Subcutaneous abdominal adipose tissue (tissue), 5 donors: ENCODE measurements around the gene RPIA.
"Not testable (repeated sequence)": the region's sequence is repeated elsewhere in the genome, so short reads cannot be mapped to it uniquely, and the experiment has no call there.

Experiments
- H3K27ac ChIP-seq: one replicate; pipeline ENCODE4 v1.7.0; 2013; ENCODE audit warnings: low read depth, mild to moderate bottlenecking, inconsistent platforms, low read length, moderate library complexity
- H3K27me3 ChIP-seq, 5 donors: one replicate each; pipeline ENCODE4 v1.7.0; 2013; ENCODE audit warnings: low read length in 5 of 5, inconsistent platforms in 1 of 5; ENCODE audit not compliant: control insufficient read depth in 5 of 5, insufficient read depth in 4 of 5
- H3K36me3 ChIP-seq, 5 donors: one replicate each; pipeline ENCODE4 v1.7.0; 2013; ENCODE audit warnings: low read length in 5 of 5; ENCODE audit not compliant: control insufficient read depth in 5 of 5, insufficient read depth in 5 of 5
- H3K4me1 ChIP-seq, 5 donors: one replicate each; pipeline ENCODE4 v1.7.0; 2013; ENCODE audit warnings: low read length in 5 of 5, mild to moderate bottlenecking in 3 of 5, moderate library complexity in 1 of 5; ENCODE audit not compliant: control insufficient read depth in 5 of 5, insufficient read depth in 5 of 5
- H3K4me3 ChIP-seq, 5 donors: one replicate each; pipeline ENCODE4 v1.7.0; 2013; ENCODE audit warnings: low read length in 5 of 5, low read depth in 1 of 5
- H3K9ac ChIP-seq, 5 donors: one replicate each; pipeline ENCODE4 v1.7.0; 2013; ENCODE audit warnings: low read length in 5 of 5, mild to moderate bottlenecking in 4 of 5, moderate library complexity in 3 of 5
- H3K9me3 ChIP-seq, 5 donors: one replicate each; pipeline ENCODE4 v1.7.0; 2013; ENCODE audit warnings: low read length in 5 of 5; ENCODE audit not compliant: control insufficient read depth in 5 of 5
- donor health status: healthy.
- donor health status: healthy.
- donor health status: healthy.
- donor health status: healthy.
- donor health status: healthy.

Gene RPIA

DNA sequence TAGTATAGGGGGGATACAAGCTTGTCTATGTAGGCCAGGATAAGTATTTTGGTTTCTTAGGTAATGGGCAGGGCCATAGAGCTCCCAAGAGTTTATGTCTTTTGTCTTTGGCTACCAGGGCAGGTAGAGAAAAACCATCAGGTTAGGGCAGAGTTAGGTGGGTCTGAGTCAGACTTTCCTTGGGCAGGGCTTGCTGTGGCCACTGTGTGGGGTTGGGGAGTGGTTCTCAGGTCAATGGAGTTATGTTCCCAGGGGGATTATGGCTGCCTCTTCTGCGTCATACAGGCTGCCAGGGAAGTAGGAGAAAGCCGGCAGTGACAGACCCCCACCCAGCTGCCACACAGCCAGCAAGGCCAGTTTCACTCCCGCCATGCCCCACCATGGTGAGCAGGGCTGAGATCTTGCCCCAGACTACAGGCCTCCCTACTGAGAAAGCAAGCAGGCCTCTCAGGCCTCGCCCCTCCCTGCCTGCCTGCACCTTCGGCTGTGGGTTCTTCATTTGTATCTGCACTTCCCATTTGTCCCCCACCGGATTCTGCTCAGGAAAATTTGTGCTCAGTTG is 55.5 kb downstream of the RPIA start:
- Histone ChIP-seq H3K27me3 (no peaks in the 10 kb centered on the region), H3K36me3 (peaks cover 52 to 74% (median 63%) of the 10 kb centered on the region in 5 donors), H3K4me1 (no peaks in the 10 kb centered on the region), H3K9ac (no peak overlapping the region), H3K27ac (no peak overlapping the region), H3K9me3 (peaks cover 0 to 6% (median 0%) of the 10 kb centered on the region in 5 donors), H3K4me3 (no peak overlapping the region)

GRCh38 chr2:88747990-88748389 is 56.5 kb downstream of the RPIA start:
- H3K4me1 ChIP-seq, result no peaks in the 10 kb centered on the region
- H3K27ac ChIP-seq, result no peak overlapping the region
- H3K9ac ChIP-seq, result no peak overlapping the region
- peaks cover 0 to 6% (median 0%) of the 10 kb centered on the region in 5 donors for H3K9me3 ChIP-seq
- no peak overlapping the region for H3K4me3 ChIP-seq
- H3K36me3 ChIP-seq, result peaks cover 50 to 81% (median 66%) of the 10 kb centered on the region in 5 donors
- no peaks in the 10 kb centered on the region for H3K27me3 ChIP-seq

- no peaks in the 10 kb centered on the region for H3K27me3 ChIP-seq
- H3K9ac ChIP-seq, result no peak overlapping the region
- H3K27ac ChIP-seq, result no peak overlapping the region
- no peaks in the 10 kb centered on the region for H3K4me1 ChIP-seq
- H3K36me3 ChIP-seq, result peaks cover 32 to 85% (median 68%) of the 10 kb centered on the region in 5 donors
- no peak overlapping the region for H3K4me3 ChIP-seq
- H3K9me3 ChIP-seq, result no peaks in the 10 kb centered on the region
Measured at GRCh38 chr2:88751768-88752167, 60.3 kb downstream of the RPIA start.

- H3K36me3 ChIP-seq, result peaks cover 25 to 63% (median 46%) of the 10 kb centered on the region in 5 donors
- H3K27ac ChIP-seq, result no peak overlapping the region
- H3K4me1 ChIP-seq, result no peaks in the 10 kb centered on the region
- no peaks in the 10 kb centered on the region for H3K27me3 ChIP-seq
- H3K9me3 ChIP-seq, result peaks cover 0 to 10% (median 6%) of the 10 kb centered on the region in 5 donors
- H3K4me3 ChIP-seq, result no peak overlapping the region
- no peak overlapping the region for H3K9ac ChIP-seq
Measured at GRCh38 chr2:88753833-88754584, 62.5 kb downstream of the RPIA start.

DNA sequence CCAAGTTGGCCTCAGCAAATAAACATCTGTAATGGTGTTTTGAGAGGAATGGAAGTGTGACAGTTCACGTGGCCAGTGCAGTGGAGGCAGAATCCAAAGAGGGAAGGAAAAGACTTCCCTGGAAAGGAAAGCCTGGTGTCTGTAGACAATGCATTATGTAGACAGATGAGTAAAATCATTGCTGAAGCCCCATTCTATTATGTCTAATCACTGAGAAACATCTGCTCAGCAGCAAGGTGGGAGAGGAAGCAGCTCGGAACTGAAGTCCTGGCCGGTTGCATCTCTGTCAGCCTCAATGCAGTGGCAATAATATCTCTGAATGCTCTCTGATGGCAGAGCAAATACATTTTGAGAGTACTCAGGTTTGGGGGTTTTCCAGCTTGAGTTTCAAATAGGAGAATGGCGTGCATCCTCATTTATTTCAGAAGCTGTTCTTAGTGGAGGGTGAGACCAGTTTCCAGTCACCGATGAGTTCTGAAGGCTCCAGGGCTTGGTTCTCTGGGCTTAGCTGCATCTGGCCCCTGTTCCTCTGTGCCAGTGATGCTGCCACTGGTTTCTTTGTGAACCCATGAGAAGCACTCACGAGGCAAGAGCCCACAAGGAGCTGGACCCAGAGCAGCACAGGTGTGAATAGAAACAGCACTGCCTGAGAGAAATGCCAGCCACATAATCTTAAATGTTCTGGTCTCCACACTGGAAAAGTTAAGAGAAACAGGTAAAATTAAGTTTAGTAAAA is 63.3 kb downstream of the RPIA start:
- Histone ChIP-seq H3K4me1 (no peaks in the 10 kb centered on the region), H3K36me3 (peaks cover 21 to 55% (median 39%) of the 10 kb centered on the region in 5 donors), H3K27me3 (no peaks in the 10 kb centered on the region), H3K9me3 (peaks cover 0 to 14% (median 6%) of the 10 kb centered on the region in 5 donors), H3K27ac (no peak overlapping the region), H3K4me3 (no peak overlapping the region), H3K9ac (no peak overlapping the region)

DNA sequence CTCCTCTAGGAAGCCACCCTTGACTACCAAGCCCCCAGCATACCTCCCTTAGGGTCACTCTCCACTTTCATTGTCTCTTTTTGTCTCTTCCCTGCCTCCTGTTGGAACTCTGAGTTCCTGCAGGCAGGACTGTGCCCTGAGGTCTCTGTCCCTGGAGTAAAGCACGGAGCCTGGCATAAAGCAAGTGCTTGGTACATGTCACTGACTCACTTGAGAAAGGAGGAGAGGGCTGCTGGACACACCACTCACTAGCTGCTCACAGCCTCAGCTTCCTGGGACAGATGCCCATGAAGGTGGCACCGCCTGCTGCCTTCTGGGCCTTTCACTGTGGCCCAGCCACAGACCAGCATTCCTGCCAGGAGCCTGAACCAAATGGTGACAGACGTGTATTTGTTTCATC is 64.4 kb downstream of the RPIA start:
- Histone ChIP-seq H3K36me3 (peaks cover 13 to 47% (median 30%) of the 10 kb centered on the region in 5 donors), H3K27ac (no peak overlapping the region), H3K27me3 (no peaks in the 10 kb centered on the region), H3K4me3 (no peak overlapping the region), H3K4me1 (no peaks in the 10 kb centered on the region), H3K9ac (no peak overlapping the region), H3K9me3 (peaks cover 0 to 14% (median 6%) of the 10 kb centered on the region in 5 donors)

DNA sequence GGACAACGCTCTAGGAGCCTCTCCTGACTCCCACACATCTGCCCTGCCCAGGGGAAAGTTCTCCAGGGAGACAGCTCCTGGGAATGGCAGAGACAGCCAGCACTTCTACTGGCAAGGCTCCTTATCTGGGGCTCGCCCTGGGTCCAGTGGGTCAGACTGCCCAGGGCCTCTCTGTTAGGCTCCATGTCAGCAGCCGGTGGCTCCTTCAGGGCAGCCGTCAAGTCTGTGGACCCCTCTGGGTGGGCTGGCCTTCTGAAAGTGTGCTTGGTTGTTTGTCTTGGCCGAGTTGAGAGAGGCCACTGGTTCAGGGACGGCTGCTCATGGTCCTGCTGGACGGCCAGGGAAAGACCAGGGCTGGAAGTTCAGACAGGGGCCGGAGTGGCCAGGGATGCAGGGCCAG is 65.6 kb downstream of the RPIA start:
- no peak overlapping the region for H3K27ac ChIP-seq
- no peaks in the 10 kb centered on the region for H3K27me3 ChIP-seq
- H3K4me1 ChIP-seq, result no peaks in the 10 kb centered on the region
- H3K36me3 ChIP-seq, result peaks cover 1 to 36% (median 18%) of the 10 kb centered on the region in 5 donors
- no peak overlapping the region for H3K9ac ChIP-seq
- peaks cover 0 to 14% (median 6%) of the 10 kb centered on the region in 5 donors for H3K9me3 ChIP-seq
- no peak overlapping the region for H3K4me3 ChIP-seq

DNA sequence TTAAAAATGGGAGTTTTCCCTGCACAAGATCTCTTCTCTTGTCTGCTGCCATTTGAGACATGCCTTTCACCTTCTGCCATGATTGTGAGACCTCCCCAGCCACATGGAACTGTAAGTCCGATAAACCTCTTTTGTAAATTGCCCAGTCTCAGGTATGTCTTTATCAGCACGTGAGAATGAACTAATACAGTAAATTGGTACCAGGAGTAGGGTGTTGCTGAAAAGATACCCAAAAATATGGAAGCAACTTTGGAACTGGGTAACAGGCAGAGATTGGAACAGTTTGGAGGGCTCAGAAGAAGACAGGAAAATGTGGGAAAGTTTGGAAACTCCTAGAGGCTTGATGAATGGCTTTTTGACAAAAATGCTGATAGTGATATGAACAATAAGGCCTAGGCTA is 67.2 kb downstream of the RPIA start:
- Histone ChIP-seq H3K36me3 (peaks cover 0 to 21% (median 12%) of the 10 kb centered on the region in 5 donors), H3K9me3 (peaks cover 0 to 14% (median 6%) of the 10 kb centered on the region in 5 donors)
- H3K9ac ChIP-seq, H3K27ac ChIP-seq, H3K4me3 ChIP-seq, H3K4me1 ChIP-seq, H3K27me3 ChIP-seq: not testable (repeated sequence)

- Histone ChIP-seq H3K27me3 (peaks cover 14 to 22% (median 17%) of the 10 kb centered on the region in 5 donors), H3K36me3 (peaks cover 0 to 2% (median 0%) of the 10 kb centered on the region in 5 donors), H3K9ac (no peak overlapping the region), H3K27ac (no peak overlapping the region), H3K4me3 (no peak overlapping the region), H3K4me1 (peaks cover 0 to 14% (median 13%) of the 10 kb centered on the region in 5 donors), H3K9me3 (peaks cover 0 to 14% (median 8%) of the 10 kb centered on the region in 5 donors)
Measured at GRCh38 chr2:88760819-88761598, 69.5 kb downstream of the RPIA start.
